M059J (cell line): Measurements from ENCODE around the gene SERPINB10. TPM values are rescaled to one million over a fixed set of nuclear protein-coding genes. Genes with fewer than 3 reads are reported as not detected.

Source experiments
- DNase-seq: peaks from one replicate; pipeline ENCODE4 v3.0.0-alpha.2; 2012; ENCODE audit warnings: low read depth
- total RNA-seq: library from RNA; depleted of rRNA; stranded (reverse); fragments of >200 nt; shearing (Covaris generic); gene quantifications from 2 replicates; pipeline ENCODE4 v1.2.3, GENCODE V29; 2014; rRNA removed

Gene SERPINB10
- total RNA-seq, 1 experiment from 2014 or later: not detected

DNA sequence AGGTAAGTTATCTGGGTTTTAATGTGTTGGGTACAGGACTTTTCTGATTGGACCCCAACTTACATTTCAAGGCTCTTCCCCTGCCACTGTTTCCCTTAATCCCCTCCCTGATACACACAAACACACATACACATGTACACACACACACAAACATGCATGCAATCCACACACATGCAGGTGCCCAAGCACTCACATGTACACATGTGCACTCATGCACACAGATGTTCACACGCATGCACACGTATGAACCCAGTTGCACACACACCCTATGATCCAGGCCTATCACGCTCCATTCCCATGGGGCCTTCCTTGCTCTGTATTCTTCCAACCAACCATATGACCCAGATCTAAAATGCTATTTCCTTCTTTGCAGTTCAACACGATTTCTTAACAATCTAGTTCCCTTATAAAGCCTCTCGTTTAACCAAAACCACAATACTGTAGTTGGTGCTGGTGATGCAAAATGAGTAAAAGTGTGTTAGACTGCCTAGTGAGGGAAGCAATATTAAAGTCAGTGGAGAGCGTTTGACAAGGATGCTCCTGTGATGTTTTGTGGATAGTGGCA, 73.2 kb downstream of the SERPINB10 start:
- no peak for DNase-seq

DNA sequence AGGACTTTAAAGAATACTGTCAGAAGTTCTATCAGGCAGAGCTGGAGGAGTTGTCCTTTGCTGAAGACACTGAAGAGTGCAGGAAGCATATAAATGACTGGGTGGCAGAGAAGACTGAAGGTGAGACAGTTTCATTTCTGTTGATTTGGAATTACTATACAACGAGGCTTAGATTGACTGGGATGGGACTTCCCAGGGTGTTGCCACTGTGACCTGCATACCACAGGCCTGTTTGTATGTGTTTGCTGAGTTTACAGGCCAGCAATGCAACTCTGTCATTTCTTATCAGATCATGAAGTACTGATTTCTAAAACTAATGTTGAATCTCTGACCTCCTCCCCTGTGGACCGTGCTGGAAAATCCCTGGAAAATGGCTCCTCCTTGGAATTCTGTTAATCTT, 74.0 kb downstream of the SERPINB10 start:
- no peak for DNase-seq

DNA sequence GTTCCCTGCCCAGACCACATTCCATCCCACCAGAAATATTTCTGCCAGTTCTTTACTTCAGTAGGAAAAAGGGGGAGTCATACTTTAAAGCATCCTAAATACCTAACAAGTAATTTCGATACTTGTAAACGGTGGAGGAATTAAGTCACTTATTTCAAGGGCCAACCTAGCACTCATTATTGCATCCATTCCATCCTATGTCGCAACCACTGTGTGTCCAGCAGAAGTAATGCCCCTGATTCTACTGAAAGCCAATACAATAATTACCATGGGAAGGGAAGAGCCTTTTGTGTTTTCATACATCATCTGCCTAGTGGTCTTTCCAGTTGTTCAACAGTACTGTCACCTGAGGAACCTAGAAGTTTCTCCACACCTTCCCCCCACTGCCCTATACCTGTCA, 74.6 kb downstream of the SERPINB10 start:
- no peak for DNase-seq

Other genes starting within 250 kb of the SERPINB10 start
- not detected in 2 replicates for gene SERPINB3, start 246.1 kb upstream of the SERPINB10 start, total RNA-seq
- gene SERPINB11, start 205.0 kb upstream of the SERPINB10 start, total RNA-seq: not detected in 2 replicates
- 15.7 and 20.8 TPM in 2 replicates for gene SERPINB7, start 132.5 kb upstream of the SERPINB10 start, total RNA-seq
- 24.2 and 26.6 TPM in 2 replicates for gene SERPINB2, start 20.3 kb upstream of the SERPINB10 start, total RNA-seq
- 0.84 and 1.6 TPM in 2 replicates for gene HMSD, start 41.3 kb downstream of the SERPINB10 start, total RNA-seq
- 24.9 and 27.5 TPM in 2 replicates for gene SERPINB8, start 62.1 kb downstream of the SERPINB10 start, total RNA-seq
- not detected in 2 replicates for gene LINC00305, start 241.1 kb downstream of the SERPINB10 start, total RNA-seq